Left ventricle myocardium inferior (tissue), 1 donor: ENCODE data around the gene FUNDC2. TPM values are rescaled to one million over a fixed set of nuclear protein-coding genes. Genes with fewer than 3 reads are reported as not detected.

Experiments used
- DNase-seq: peaks from one replicate; pipeline ENCODE4 v3.0.0-alpha.2; 2020
- H3K27ac ChIP-seq: fragments of 200-600 bp; replicated peaks from 2 replicates; pipeline ENCODE4 v1.8.0; 2021
- H3K27me3 ChIP-seq: fragments of 200-600 bp; 2 replicates; pipeline ENCODE4 v1.8.0; 2021; ENCODE audit warnings: low read depth
- H3K36me3 ChIP-seq: fragments of 200-600 bp; 2 replicates; pipeline ENCODE4 v1.8.0; 2021
- H3K4me1 ChIP-seq: fragments of 200-600 bp; 2 replicates; pipeline ENCODE4 v1.8.0; 2021
- H3K4me3 ChIP-seq: fragments of 200-600 bp; 2 replicates; pipeline ENCODE4 v1.8.0; 2021; ENCODE audit warnings: mild to moderate bottlenecking, moderate library complexity
- H3K9me3 ChIP-seq: fragments of 200-600 bp; replicated peaks from 2 replicates; pipeline ENCODE4 v1.8.0; 2021
- CTCF ChIP-seq: fragments of 200-600 bp; IDR thresholded peaks from 2 replicates; pipeline ENCODE4 v1.8.0; 2021; ENCODE audit warnings: antibody characterized with exemption, mild to moderate bottlenecking, borderline replicate concordance
- intact Hi-C: fragments of 100-400 bp; cut with micrococcal nuclease; formaldehyde crosslinking; loops from one replicate; pipeline ENCODE4 v1.11.0; 2022
- total RNA-seq: library from RNA; stranded (reverse); fragmentation: NEBNext Ultra II Directional; extraction: Animal tissue kit (Norgen Biotek cat#: 25700); gene quantifications from one replicate; pipeline ENCODE4 v1.2.1, GENCODE V29; 2021
- donor health status: DM: no; HTN: yes; CAD: no; lungs with severe emphysema.

FUNDC2 gene
- total RNA-seq, 1 donor from 2014 or later, result 364 TPM

GRCh38 chrX:155027509-155028066 is 944 bp downstream of the FUNDC2 start:
- H3K27me3 ChIP-seq, result no peaks in the 10 kb centered on the region
- no peak for TF ChIP-seq CTCF
- no peak for DNase-seq
- intact Hi-C loops, result no loop called here
- peak overlapping the region; percentile 97 for H3K27ac ChIP-seq
- no peaks in the 10 kb centered on the region for H3K36me3 ChIP-seq
- H3K4me3 ChIP-seq, result peak overlapping the region; percentile 72
- H3K9me3 ChIP-seq, result no peaks in the 10 kb centered on the region
- peaks cover 21% of the 10 kb centered on the region for H3K4me1 ChIP-seq

GRCh38 chrX:155028129-155028528 is 1.5 kb downstream of the FUNDC2 start:
- no peak for DNase-seq
- Histone ChIP-seq H3K9me3 (no peaks in the 10 kb centered on the region), H3K4me1 (peaks cover 21% of the 10 kb centered on the region), H3K27ac (peak overlapping the region; percentile 97), H3K4me3 (peak overlapping the region; percentile 72), H3K36me3 (no peaks in the 10 kb centered on the region), H3K27me3 (no peaks in the 10 kb centered on the region)
- intact Hi-C loops, result no loop called here
- no peak for TF ChIP-seq CTCF

GRCh38 chrX:155028877-155029291 is 2.2 kb downstream of the FUNDC2 start:
- H3K36me3 ChIP-seq, result peaks cover 5% of the 10 kb centered on the region
- peak overlapping the region; percentile 97 for H3K27ac ChIP-seq
- no peaks in the 10 kb centered on the region for H3K27me3 ChIP-seq
- intact Hi-C loops, result no loop called here
- peaks cover 21% of the 10 kb centered on the region for H3K4me1 ChIP-seq
- H3K4me3 ChIP-seq, result peak overlapping the region; percentile 72
- DNase-seq, result no peak
- no peaks in the 10 kb centered on the region for H3K9me3 ChIP-seq
- TF ChIP-seq CTCF, result no peak

- Histone ChIP-seq H3K9me3 (peaks cover 8% of the 10 kb centered on the region), H3K36me3 (peaks cover 30% of the 10 kb centered on the region), H3K27ac (no peak overlapping the region), H3K4me1 (peaks cover 21% of the 10 kb centered on the region), H3K4me3 (no peak overlapping the region), H3K27me3 (no peaks in the 10 kb centered on the region)
- intact Hi-C loops, result no loop called here
- no peak for TF ChIP-seq CTCF
- no peak for DNase-seq
These were observed 5.0 kb downstream of the FUNDC2 start for GRCh38 chrX:155031657-155032056.

GRCh38 chrX:155035688-155036087 is 9.0 kb downstream of the FUNDC2 start:
- intact Hi-C loops, result no loop called here
- Histone ChIP-seq H3K27ac (no peak overlapping the region), H3K4me1 (peaks cover 6% of the 10 kb centered on the region), H3K27me3 (no peaks in the 10 kb centered on the region), H3K36me3 (peaks cover 30% of the 10 kb centered on the region), H3K4me3 (no peak overlapping the region), H3K9me3 (peaks cover 8% of the 10 kb centered on the region)
- TF ChIP-seq CTCF, result no peak
- DNase-seq, result no peak
